ENCODE data around the gene PAQR6.
A peak's percentile ranks its signal among the peaks of the same experiment; 100 is the strongest.

The PAQR6 gene

DNA sequence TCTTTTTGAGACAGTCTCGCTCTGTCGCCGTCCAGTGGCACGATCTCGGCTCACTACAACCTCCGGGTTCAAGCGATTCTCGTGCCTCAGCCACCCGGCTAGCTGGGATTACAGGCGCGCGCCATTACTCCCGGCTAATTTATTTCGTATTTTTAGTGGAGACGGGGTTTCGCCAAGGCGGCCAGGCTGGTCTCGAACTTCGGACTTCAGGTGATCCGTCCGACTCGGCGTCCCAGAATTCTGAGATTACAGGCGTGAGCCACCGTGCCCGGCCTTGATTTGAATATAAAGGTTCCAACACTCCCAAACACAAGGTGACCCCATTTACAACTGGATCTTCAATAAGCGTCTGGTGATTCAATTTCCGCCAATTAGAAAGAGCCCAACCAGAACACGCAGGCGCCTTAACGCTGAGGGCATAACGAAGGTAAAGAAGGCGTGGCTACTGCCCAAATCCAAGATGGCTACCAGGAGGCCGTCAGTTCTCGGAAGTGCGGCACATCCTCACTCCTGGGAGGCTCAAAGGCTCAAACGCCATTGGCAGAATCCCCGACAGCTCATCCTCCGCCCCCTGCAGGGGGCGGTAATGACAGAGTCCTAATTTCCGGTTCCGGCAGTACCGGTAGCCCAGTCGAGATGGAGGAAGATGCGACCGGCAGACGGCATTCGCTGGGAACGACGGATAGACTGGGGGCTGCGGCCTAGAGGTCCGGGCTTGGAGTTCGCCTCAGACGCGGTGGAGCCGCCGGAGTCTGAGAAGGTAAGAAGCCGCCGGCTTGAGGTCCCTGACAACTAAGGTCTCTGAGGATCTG, 54.2 kb downstream of the PAQR6 start, which contains the start of gene SLC25A44:
Gene SLC25A44 (plus strand): TSS at position 617 of the 812 bp plus-strand sequence. CDS start 5,744 bp downstream, outside the sequence.
- DNase-seq: peak; percentile 98
